H1 (cell line): ENCODE data around the gene RASGRP4. TPM values are rescaled to one million over a fixed set of nuclear protein-coding genes. Genes with fewer than 3 reads are reported as not detected.

Experiments
- CTBP2 ChIP-seq: IDR thresholded peaks from 2 replicates; pipeline ENCODE4 v1.7.0; 2011; ENCODE audit warnings: borderline replicate concordance, mild to moderate bottlenecking, moderate library complexity, mixed read lengths, low read length; ENCODE audit not compliant: insufficient read depth, insufficient read length
- JUN ChIP-seq: IDR thresholded peaks from 2 replicates; pipeline ENCODE4 v1.6.1; 2011; ENCODE audit warnings: low read depth, mild to moderate bottlenecking, improper control_type of control experiment, low read length
- RXRA ChIP-seq: IDR thresholded peaks from 2 replicates; pipeline ENCODE4 v1.6.1; 2011; ENCODE audit warnings: low read depth, mild to moderate bottlenecking, low read length, moderate library complexity; ENCODE audit not compliant: insufficient read depth
- SAP30 ChIP-seq: fragments of 300-600 bp; sonication (generic); IDR thresholded peaks from 2 replicates; pipeline ENCODE4 v1.7.1; 2012; ENCODE audit warnings: low read length, moderate library complexity, mild to moderate bottlenecking, inconsistent platforms; ENCODE audit not compliant: insufficient read depth, insufficient replicate concordance
- SIN3A ChIP-seq, 2 experiments: IDR thresholded peaks in 1 of 2; conservative IDR thresholded peaks in 1 of 2; 2 replicates each; pipeline ENCODE4 v1.6.1; 2011 to 2012; ENCODE audit warnings: low read length in 2 of 2, improper control_type of control experiment in 1 of 2, low read depth in 1 of 2, mild to moderate bottlenecking in 1 of 2
- SP4 ChIP-seq: IDR thresholded peaks from 2 replicates; pipeline ENCODE4 v1.6.1; 2012; ENCODE audit warnings: low read length, inconsistent platforms
- TAF1 ChIP-seq: IDR thresholded peaks from 2 replicates; pipeline ENCODE4 v1.6.1; 2011; ENCODE audit warnings: mild to moderate bottlenecking, low read depth, low read length
- polyA plus RNA-seq, 7 experiments: library from polyadenylated mRNA; depleted of rRNA in 3 of 7; stranded (reverse) in 5 of 7; unstranded in 2 of 7; fragments of >200 nt in 5 of 7; fragments of 200-250 nt in 2 of 7; gene quantifications; 1 replicate in 5 of 7; 2 replicates in 1 of 7; 4 replicates in 1 of 7; pipeline versions ENCODE4 v1.2.1 to v1.2.3, GENCODE V29; 2011 to 2013; ENCODE audit warnings: missing spikeins in 2 of 7, mixed read lengths in 2 of 7
- total RNA-seq: library from RNA; stranded (reverse); fragmentation: NEBNext Ultra II Directional; extraction: Animal tissue kit (Norgen Biotek cat#: 25700); gene quantifications from 2 replicates; pipeline ENCODE4 v1.2.1, GENCODE V29; 2021
- TF ChIP-seq, protein P1 (sequence below), 3 experiments: IDR thresholded peaks; 1 replicate in 2 of 3; 2 replicates in 1 of 3; pipeline versions ENCODE4 v1.5.1 to v1.6.1; 2011; ENCODE audit warnings: low read length in 3 of 3, mild to moderate bottlenecking in 3 of 3, inconsistent platforms in 2 of 3, low read depth in 1 of 3, moderate library complexity in 1 of 3; ENCODE audit not compliant: insufficient read depth in 1 of 3; ENCODE audit errors: control extremely low read depth in 1 of 3

RASGRP4 gene
- total and polyA plus RNA-seq, 2 of the 8 experiments (the other 6 are each of a cell fraction or from before 2014, with no cell fraction given), result 1.9 to 3.1 TPM

DNA sequence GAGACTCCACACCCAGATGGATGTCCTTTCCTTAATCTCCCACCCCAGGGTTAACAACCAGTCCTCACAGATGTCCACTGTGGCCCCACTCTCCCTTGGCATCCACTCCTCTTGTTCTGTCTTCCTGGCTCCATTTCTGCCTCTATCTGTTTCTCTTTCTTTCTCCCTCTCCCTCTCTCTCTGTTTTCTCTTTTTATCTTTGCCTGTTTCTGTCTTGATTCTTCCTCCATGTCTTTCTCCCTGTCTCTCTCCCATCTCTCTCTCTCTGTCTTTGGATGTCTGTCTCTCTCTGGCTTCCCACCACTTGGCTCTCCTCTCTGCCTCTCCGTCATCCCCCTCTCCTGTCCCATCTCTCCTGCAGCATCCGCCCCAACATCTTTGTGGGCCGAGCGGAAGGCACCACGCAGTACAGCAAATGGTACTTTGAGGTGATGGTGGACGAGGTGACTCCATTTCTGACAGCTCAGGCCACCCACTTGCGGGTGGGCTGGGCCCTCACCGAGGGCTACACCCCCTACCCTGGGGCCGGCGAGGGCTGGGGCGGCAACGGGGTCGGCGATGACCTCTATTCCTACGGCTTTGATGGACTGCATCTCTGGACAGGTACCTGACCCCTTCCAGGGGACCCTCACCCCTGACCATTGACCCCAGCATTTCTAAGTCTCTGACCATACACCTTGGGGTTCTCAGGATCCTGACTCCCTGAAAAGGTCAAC is 31.8 kb upstream of the RASGRP4 start (continued):
- TF ChIP-seq, protein P1, sequence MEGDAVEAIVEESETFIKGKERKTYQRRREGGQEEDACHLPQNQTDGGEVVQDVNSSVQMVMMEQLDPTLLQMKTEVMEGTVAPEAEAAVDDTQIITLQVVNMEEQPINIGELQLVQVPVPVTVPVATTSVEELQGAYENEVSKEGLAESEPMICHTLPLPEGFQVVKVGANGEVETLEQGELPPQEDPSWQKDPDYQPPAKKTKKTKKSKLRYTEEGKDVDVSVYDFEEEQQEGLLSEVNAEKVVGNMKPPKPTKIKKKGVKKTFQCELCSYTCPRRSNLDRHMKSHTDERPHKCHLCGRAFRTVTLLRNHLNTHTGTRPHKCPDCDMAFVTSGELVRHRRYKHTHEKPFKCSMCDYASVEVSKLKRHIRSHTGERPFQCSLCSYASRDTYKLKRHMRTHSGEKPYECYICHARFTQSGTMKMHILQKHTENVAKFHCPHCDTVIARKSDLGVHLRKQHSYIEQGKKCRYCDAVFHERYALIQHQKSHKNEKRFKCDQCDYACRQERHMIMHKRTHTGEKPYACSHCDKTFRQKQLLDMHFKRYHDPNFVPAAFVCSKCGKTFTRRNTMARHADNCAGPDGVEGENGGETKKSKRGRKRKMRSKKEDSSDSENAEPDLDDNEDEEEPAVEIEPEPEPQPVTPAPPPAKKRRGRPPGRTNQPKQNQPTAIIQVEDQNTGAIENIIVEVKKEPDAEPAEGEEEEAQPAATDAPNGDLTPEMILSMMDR (IDR thresholded peaks at IDR 0.05; ENCODE audit: control extremely low read depth in 1 of 3, insufficient read depth in 1 of 3, low read depth in 1 of 3, low read length in 3 of 3), result no peak
- TF ChIP-seq SAP30 (no peak), SIN3A (conservative IDR thresholded peaks at IDR 0.05 in 1 of 2, IDR thresholded peaks at IDR 0.05 in 1 of 2; ENCODE audit: low read depth in 1 of 2, low read length in 2 of 2) (no peak), SP4 (no peak), JUN (no peak), CTBP2 (no peak), TAF1 (no peak), RXRA (no peak)
